GM21576 (cell line): ENCODE data around the gene CFAP46.
"Not testable (repeated sequence)": the region's sequence is repeated elsewhere in the genome, so short reads cannot be mapped to it uniquely, and the experiment has no call there.

Experiments
- ATAC-seq: cut with Tn5 transposase; IDR thresholded peaks from one replicate; pipeline ENCODE4 v1.9.1; 2021; ENCODE audit warnings: mild to moderate bottlenecking, moderate library complexity; ENCODE audit not compliant: unreplicated experiment

CFAP46 gene

DNA sequence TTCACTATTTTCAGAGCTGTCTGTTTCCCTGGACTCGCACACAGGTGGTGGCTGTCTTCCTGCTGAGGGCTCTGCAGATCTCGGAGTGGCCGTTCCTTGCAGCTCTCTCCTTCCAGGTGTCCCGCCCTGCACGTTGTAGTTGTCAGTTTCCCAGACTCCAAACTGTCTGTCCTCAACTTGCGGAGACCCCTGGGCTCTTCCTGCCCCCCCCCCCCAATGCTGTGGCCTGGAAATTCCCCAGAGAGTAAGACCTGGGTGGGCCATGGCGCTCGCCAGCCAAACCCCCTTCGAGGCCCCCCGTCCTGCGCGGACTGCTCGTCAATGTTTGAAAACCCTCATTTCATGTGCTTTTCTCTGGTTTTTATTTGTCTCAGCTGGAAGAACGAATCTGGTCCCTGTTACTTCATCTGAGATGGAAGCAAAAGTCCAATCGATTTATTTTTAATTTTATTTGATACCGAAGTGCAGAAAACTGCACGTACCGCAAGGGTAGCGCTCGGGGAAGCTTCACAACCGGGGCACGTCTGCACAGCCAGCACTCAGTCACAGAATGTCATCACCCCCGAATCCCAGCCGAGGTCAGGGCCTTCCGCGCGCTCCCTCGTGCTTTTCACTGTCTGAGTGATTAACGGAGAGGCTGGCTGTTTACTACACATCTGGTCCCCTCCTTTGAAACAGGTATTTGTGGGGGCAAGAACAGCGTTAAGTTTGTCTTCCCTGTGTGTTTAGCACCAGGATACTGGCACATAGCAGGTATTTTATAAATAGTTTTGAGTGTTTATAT is 110.0 kb downstream of the CFAP46 start:
- ATAC-seq = no peak

- no peak for ATAC-seq
Measured at GRCh38 chr10:132829403-132829802, 113.0 kb downstream of the CFAP46 start.

DNA sequence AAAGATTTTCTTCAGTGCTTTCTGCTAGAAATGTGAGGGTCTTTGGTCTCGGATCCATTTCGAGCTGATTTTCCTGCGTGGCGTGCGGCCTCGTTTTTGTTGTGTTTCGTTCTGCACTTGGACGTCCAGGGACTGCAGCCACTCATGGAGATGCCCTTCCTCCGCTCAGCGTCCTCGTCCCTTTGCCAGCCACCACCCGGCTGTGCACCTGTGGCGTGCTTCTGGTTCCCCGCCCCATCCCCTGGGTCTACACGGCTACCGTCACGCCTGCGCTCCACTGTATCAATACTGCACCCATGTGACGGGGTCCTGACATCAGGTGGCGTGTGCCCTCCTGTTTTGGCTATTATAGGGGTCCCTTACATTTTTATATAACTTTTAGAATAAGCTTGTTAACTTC is 113.7 kb downstream of the CFAP46 start:
- ATAC-seq = no peak

DNA sequence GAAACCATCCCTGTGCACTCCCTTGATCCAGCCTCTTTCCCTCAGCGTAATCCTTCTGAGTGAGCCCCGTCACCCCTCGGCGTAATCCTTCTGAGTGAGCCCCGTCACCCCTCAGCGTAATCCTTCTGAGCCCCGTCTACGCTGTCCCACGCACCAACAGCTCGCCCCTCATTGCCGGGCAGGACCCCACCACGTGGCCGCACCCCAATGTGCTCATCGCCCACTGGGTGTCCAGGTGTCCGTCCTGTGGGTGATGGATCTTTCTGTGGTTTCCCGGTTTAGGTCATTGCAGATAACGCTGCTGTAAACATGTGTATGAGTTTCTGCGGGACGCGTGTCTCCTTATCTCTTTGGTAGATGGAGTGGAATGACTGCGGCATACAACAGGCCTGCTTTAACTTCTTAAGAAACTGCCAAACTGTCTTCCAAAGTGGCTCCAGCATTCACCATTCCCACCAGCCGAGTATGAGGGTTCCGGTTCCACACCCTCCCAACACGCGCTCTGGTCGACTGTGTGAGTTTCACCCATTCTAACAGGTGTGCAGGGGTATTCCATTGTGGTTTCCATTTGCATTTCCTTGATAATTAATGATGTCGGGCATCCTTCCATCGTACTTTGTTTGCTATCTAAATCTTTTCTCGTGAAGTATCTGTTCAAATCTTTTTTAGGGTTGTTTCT is 114.4 kb downstream of the CFAP46 start:
- ATAC-seq = no peak

DNA sequence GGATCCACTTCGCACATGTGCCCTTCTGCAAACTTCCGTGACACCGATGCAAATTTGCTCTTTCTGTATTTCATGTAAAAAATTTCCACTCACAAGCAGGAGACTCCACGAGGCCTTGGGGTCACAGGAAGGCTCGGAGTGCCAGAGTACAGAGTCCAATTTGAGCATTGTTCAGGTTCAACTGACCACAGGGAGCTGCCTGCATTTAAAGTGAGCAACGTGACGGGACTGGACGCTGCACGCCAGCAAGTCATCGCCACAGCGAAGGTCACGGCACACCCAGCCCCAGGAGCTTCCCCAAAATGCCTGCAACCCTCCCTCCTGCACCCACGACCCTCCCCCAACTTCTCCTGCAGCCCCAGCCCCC is 115.0 kb downstream of the CFAP46 start:
- no peak for ATAC-seq

GRCh38 chr10:132826524-132827422 is 115.6 kb downstream of the CFAP46 start:
- no peak for ATAC-seq

- not testable (repeated sequence) for ATAC-seq
Measured at GRCh38 chr10:132825783-132826523, 116.4 kb downstream of the CFAP46 start.

DNA sequence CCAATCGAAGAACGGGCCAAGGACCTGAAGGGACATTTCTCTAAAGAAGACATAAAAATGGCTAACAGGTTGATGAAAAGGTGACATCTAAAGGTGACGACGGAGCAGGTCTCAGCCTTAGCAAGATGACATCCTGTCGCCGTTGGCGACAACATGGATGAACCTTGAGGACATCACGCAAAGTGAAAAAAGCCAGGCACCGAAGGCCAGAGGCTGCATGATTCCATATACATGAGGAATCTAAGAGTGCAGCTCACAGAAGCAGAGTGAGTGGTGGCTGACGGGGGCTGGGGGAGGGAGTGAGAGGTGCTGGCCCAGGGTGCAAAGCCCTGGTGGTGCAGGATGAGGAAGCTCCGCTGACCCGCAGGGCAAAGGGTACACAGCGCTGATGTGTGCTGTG is 122.3 kb downstream of the CFAP46 start:
- ATAC-seq = no peak

DNA sequence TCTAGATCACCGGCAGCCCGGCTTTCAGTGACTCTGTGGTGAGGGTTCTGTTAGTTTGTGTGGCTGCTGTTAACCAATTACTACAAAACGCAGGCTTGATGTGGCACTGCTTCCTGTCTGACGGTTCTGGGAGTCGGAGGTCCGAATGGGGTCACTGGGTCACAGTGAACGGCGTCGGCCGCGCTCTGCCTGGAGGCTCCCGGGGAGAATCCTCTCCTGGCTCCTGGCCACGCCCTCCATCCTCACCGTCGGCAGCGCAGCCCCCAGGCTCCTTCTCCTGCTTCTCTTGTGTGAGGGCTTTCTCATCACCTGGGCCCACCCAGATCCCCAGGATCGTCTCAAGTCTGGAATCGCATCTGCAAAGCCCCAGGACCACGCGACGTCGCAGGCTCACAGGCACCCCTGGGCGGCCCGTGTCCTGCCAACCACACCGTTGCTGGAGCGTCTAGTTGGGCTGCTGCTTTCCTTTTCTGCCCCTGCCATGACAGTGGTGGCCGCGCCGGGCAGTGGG is 124.6 kb downstream of the CFAP46 start:
- no peak for ATAC-seq

GRCh38 chr10:132816718-132817117 is 125.7 kb downstream of the CFAP46 start:
- no peak for ATAC-seq

DNA sequence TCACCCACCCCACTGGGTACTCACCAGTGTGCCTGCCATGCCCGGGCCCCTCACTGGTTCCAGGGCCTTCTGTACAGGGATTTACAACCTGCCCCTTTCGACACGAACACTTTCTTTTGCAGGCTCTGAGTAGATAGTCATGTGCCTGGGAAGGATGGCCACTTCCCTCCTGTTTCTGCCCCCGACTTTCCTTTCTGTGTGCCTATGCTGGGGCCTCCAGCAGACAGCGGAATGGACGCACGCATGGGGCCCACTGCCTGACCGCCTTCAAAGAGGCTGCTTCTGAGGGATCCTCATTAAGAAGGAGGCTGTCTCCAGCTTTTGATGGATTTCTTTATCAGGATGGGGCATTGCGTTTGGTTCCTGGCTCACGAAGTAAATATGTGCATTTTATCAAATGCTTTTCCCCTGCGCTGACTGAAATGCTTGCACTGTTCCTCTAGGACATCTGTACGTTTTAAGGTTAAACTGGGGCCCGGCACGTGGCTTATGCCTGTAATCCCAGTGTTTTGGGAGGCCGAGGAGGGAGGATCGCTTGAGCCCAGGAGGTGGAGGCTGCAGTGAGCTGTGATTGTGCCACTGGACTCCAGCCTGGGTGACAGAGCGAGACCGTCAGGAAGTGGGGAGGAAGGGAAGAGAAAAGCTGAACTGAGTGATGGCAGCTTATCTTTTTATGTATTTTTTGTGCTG is 127.1 kb downstream of the CFAP46 start:
- ATAC-seq = no peak

- ATAC-seq = no peak
Measured at GRCh38 chr10:132814469-132814856, 127.9 kb downstream of the CFAP46 start.

GRCh38 chr10:132813560-132814468 is 128.6 kb downstream of the CFAP46 start:
- ATAC-seq = no peak

DNA sequence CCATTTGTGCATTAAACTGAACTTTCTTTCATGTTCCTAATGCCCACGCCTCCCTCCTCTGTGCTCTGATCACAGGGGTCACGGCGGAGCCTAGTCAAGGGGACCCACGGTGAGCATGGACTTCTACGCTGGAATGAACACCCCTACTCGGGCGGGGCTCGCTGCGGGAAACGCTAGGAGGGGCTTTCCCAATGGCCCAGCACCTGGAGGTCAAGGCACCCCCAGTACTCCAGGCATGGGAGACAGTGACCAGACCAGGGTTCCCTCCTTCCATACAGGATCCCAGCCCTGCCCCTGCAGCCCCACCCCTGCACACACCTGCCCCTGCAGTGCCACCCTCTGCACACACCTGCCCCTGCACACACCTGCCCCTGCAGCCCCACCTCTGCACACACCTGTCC is 129.4 kb downstream of the CFAP46 start:
- no peak for ATAC-seq

- no peak for ATAC-seq
Measured at GRCh38 chr10:132812520-132812919, 129.8 kb downstream of the CFAP46 start.

- no peak for ATAC-seq
Measured at GRCh38 chr10:132811891-132812481, 130.4 kb downstream of the CFAP46 start.

DNA sequence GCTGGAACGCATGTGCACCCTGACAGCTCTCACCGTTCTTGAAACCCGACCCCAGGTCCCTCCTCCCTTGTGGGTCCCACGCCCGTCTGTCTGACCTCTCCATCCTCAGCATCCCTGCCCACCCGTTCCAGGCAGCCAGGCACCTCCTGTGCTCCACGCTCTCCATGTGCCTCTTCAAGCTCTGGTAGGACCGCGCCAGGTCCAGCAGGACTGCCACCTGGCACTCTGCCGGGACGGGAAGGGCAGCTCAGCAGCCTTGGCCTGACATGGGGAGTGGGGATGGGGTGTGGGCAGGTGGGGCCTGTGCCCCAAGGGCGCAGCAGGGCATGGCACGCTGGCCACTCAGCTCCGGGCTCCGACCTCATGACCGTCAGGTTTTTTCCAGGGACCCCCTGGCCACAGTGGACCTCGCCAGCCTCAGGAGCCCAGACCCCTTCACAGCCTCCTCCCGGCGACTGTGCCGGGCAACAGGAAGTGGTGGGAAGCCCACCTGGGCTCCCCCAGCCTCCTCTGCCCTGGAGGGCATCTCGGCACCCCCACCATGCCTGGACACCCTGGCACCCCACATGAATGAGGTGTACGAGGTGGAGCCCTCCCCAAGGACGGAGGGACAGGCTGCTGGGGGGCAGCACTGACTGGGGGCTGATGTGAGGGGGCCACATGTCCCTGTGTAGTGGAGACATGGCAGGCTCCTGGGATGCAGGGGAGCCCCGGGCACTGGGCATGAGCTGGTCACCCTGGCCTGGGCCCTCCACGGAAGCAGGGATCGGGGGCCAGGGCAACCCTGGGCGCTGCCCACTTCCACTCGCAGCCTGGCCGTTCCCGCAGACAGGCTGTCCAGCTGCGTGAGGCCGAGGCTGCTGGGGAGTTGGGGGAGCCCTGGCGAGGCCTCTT is 131.3 kb downstream of the CFAP46 start:
- ATAC-seq = no peak
